ENCODE measurements around the gene SSPN.

The SSPN gene

DNA sequence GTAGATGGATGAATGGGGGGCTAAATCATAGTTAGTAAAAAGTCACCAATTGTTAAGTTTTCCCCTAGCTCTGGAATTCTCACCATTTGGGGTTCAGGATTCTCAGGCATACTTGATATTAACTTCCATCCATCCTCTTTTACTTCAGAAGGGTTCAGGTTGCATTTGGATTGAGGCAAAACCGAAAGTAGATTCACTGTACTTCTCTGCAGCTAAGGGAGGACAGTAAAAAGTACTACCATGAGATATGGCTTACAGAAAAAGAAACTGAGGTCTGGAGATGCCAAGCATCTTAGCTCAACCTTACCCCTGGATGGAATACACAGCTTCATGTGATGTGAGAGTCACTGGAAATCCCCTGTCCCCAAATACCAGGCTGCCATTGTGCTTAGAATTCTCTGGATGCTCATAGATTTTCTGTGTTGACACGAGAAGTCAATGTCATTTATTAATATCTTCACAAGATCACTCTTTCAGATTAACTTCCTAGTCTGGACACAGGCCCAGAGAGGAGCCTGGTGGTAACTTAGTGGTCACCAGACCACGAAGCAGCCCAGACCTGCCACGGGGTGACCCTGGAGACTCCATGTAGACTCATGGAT lies 87.1 kb downstream of the SSPN start:
- ChIA-PET CTCF (no interaction called here), POLR2A (ENCODE audit: low non-redundant PET) (no interaction called here)
- TF ChIP-seq, protein P1, sequence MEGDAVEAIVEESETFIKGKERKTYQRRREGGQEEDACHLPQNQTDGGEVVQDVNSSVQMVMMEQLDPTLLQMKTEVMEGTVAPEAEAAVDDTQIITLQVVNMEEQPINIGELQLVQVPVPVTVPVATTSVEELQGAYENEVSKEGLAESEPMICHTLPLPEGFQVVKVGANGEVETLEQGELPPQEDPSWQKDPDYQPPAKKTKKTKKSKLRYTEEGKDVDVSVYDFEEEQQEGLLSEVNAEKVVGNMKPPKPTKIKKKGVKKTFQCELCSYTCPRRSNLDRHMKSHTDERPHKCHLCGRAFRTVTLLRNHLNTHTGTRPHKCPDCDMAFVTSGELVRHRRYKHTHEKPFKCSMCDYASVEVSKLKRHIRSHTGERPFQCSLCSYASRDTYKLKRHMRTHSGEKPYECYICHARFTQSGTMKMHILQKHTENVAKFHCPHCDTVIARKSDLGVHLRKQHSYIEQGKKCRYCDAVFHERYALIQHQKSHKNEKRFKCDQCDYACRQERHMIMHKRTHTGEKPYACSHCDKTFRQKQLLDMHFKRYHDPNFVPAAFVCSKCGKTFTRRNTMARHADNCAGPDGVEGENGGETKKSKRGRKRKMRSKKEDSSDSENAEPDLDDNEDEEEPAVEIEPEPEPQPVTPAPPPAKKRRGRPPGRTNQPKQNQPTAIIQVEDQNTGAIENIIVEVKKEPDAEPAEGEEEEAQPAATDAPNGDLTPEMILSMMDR (conservative IDR thresholded peaks at IDR 0.05; ENCODE audit: low read depth) = no peak
- no peak overlapping the region for H3K27ac ChIP-seq
- no peak for DNase-seq (ENCODE audit: low spot score)

DNA sequence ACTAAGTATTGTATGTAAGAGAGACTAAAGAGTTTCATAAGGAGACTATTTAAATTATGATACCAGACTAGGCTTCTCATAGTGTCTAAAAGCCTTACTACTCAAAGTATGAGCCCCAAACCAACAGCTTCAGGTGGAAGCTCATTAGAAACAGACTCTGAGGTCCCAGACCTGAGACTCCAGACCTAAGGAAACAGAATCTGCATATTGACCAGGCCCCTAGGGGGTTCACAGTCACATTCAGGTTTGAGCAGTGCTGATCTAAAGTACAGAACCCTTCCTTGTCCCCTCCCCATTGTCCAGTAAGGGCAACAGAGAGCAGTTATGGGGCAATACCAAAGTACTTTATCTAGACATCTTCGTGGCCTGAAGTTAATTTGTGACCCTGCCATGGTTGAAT lies 87.7 kb downstream of the SSPN start:
- no peak for DNase-seq (ENCODE audit: low spot score)
- CTCF ChIA-PET = interaction anchor here (0.5 kb wide), 1 partner anchor 108 kb away, joined by 3 read pairs; no protein-coding TSS in a partner anchor
- POLR2A ChIA-PET (ENCODE audit: low non-redundant PET) = interaction anchor here (0.7 kb wide), 1 partner anchor 11 kb away, joined by 5 read pairs; no protein-coding TSS in a partner anchor
- H3K27ac ChIP-seq = no peak overlapping the region
- TF ChIP-seq, protein P1 (conservative IDR thresholded peaks at IDR 0.05; ENCODE audit: low read depth) = no peak

DNA sequence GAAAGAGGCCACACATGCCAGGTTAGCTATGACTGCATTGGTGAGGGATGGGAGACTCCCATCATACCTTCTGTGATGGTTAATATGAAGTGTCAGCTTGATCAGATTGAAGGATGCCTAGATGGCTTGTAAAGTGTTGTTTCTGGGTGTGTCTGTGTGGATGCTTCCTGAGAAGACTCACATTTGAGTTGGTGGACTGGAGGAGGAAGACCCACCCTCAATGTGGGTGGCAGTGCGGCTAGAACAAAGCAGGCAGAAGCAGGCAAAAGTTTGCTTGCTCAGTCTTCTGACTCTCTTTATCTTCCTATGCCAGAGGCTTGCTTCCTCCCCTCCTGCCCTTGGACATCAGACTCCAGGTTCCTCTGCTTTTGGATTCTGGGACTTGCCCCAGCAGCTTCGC lies 88.2 kb downstream of the SSPN start:
- no peak overlapping the region for H3K27ac ChIP-seq
- TF ChIP-seq, protein P1 (conservative IDR thresholded peaks at IDR 0.05; ENCODE audit: low read depth) = no peak
- ChIA-PET POLR2A (ENCODE audit: low non-redundant PET) (interaction anchor here (0.7 kb wide), 1 partner anchor 10 kb away, joined by 5 read pairs; no protein-coding TSS in a partner anchor), CTCF (interaction anchor here (0.5 kb wide), 1 partner anchor 108 kb away, joined by 3 read pairs; no protein-coding TSS in a partner anchor)
- no peak for DNase-seq (ENCODE audit: low spot score)

DNA sequence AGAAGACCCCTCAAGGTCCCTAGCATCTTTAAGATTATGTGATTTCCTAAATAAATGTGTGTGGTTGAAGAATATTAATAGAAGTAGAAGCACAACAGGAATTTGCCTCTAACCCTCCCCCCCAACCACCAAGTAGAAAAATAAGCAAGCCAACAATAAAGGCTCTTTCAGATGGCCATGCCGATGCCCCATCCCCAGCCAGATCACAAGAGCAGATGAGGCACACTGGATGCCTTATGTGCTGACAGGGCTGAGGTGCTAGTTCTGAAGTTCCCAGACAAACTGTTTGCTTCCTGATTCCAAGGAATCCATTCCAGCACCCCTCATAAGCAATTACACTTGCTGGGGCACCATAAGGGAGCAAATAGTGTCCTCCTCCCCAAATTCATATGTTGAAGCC lies 90.0 kb downstream of the SSPN start:
- CTCF ChIA-PET = interaction anchor here (0.7 kb wide), 1 partner anchor 188 kb away, joined by 3 read pairs; no protein-coding TSS in a partner anchor
- POLR2A ChIA-PET (ENCODE audit: low non-redundant PET) = no interaction called here
- H3K27ac ChIP-seq = no peak overlapping the region
- TF ChIP-seq, protein P1 (conservative IDR thresholded peaks at IDR 0.05; ENCODE audit: low read depth) = no peak
- DNase-seq (ENCODE audit: low spot score) = no peak

DNA sequence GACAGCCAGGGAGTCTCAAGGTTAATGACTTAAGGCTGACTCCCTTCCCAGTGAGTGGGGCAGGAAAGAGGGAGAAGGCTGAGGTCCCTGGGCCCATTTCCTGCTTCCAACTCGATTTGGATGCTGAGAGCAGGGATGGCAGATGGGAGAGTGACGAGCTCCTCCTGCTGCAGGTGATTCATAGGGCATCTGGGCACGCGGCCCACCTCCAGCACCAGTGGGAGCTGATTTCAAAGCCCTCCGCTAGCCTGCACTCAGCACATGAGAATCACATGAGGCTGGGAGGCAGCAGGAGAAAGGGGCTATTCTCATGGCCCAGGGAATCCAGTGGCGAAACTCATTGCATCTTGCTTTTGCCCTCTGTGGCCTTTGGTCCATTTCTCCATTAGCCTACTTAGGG lies 90.8 kb downstream of the SSPN start:
- CTCF ChIA-PET = no interaction called here
- POLR2A ChIA-PET (ENCODE audit: low non-redundant PET) = no interaction called here
- no peak overlapping the region for H3K27ac ChIP-seq
- no peak for DNase-seq (ENCODE audit: low spot score)
- TF ChIP-seq, protein P1 (conservative IDR thresholded peaks at IDR 0.05; ENCODE audit: low read depth) = no peak

DNA sequence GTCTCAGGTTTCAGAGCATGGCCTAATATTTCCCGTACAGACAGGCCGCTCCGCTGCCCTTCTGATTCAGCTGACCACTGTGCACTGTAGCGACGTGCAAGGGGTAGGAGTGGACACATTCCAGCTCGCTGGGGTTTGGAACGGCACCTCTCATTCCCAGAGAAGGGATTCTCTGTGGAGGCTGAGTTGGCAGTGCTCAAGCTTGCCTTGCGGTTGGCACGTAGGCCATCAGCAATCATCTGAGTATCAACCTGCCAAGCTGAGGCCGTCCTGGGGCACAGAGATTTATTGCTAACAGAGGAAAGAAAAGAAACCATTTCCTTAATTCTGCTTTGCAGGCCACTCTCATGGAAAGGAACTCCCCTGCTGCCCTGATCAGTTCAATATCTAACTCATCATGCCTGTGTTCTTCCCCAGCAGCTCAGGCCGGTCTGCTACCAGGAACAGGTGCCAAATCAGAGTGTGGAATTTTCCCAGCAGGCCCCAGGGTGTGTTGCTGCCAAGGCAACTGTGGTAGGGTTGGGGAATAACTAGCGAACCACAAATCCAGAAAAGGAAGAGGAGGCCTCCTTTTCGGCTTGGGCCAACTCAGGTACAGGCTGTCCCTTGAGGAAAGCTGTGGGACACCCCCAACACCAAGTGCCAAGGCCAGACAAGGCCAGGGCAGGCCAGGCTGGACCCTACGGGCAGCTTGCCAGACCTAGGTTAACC lies 92.5 kb downstream of the SSPN start:
- CTCF ChIA-PET = no interaction called here
- POLR2A ChIA-PET (ENCODE audit: low non-redundant PET) = no interaction called here
- H3K27ac ChIP-seq = peak overlapping the region; percentile 97
- DNase-seq (ENCODE audit: low spot score) = no peak
- TF ChIP-seq, protein P1 (conservative IDR thresholded peaks at IDR 0.05; ENCODE audit: low read depth) = no peak

Measured in RWPE1 (cell line).